Measurements from ENCODE around the gene DPYD.
"Not testable (repeated sequence)": the region's sequence is repeated elsewhere in the genome, so short reads cannot be mapped to it uniquely, and the experiment has no call there.

The DPYD gene

GRCh38 chr1:97364086-97364485, 556.7 kb downstream of the DPYD start:
- no peak for DNase-seq (ENCODE audit: low spot score)

GRCh38 chr1:97356309-97356708, 564.5 kb downstream of the DPYD start:
- DNase-seq (ENCODE audit: low spot score): no peak

- DNase-seq (ENCODE audit: low spot score): no peak
These were observed 567.9 kb downstream of the DPYD start for GRCh38 chr1:97352936-97353382.

- DNase-seq (ENCODE audit: low spot score): no peak
These were observed 569.0 kb downstream of the DPYD start for GRCh38 chr1:97351846-97352245.

GRCh38 chr1:97350662-97351061, 570.2 kb downstream of the DPYD start:
- DNase-seq (ENCODE audit: low spot score): no peak

GRCh38 chr1:97350241-97350640, 570.6 kb downstream of the DPYD start:
- no peak for DNase-seq (ENCODE audit: low spot score)

- not testable (repeated sequence) for DNase-seq (ENCODE audit: low spot score)
These were observed 571.0 kb downstream of the DPYD start for GRCh38 chr1:97349794-97350193.

GRCh38 chr1:97348599-97349265, 572.1 kb downstream of the DPYD start:
- DNase-seq (ENCODE audit: low spot score): no peak

GRCh38 chr1:97340951-97341350, 579.9 kb downstream of the DPYD start:
- DNase-seq (ENCODE audit: low spot score): no peak

- DNase-seq (ENCODE audit: low spot score): no peak
These were observed 582.5 kb downstream of the DPYD start for GRCh38 chr1:97338347-97338746.

- DNase-seq (ENCODE audit: low spot score): no peak
These were observed 583.4 kb downstream of the DPYD start for GRCh38 chr1:97337250-97338030.

- DNase-seq (ENCODE audit: low spot score): no peak
These were observed 586.4 kb downstream of the DPYD start for GRCh38 chr1:97334454-97334853.

GRCh38 chr1:97332716-97333115, 588.1 kb downstream of the DPYD start:
- DNase-seq (ENCODE audit: low spot score): no peak

GRCh38 chr1:97331165-97331564, 589.7 kb downstream of the DPYD start:
- no peak for DNase-seq (ENCODE audit: low spot score)

- DNase-seq (ENCODE audit: low spot score): no peak
These were observed 606.1 kb downstream of the DPYD start for GRCh38 chr1:97314685-97315084.

GRCh38 chr1:97308131-97308530, 612.7 kb downstream of the DPYD start:
- no peak for DNase-seq (ENCODE audit: low spot score)

- DNase-seq (ENCODE audit: low spot score): no peak
These were observed 613.3 kb downstream of the DPYD start for GRCh38 chr1:97307568-97307967.

GRCh38 chr1:97307151-97307550, 613.7 kb downstream of the DPYD start:
- no peak for DNase-seq (ENCODE audit: low spot score)

- no peak for DNase-seq (ENCODE audit: low spot score)
These were observed 614.3 kb downstream of the DPYD start for GRCh38 chr1:97306504-97306903.

- DNase-seq (ENCODE audit: low spot score): no peak
These were observed 616.5 kb downstream of the DPYD start for GRCh38 chr1:97304366-97304765.

- DNase-seq (ENCODE audit: low spot score): no peak
These were observed 621.9 kb downstream of the DPYD start for GRCh38 chr1:97298966-97299365.

GRCh38 chr1:97297611-97298010, 623.2 kb downstream of the DPYD start:
- DNase-seq (ENCODE audit: low spot score): no peak

GRCh38 chr1:97281962-97282361, 638.9 kb downstream of the DPYD start:
- DNase-seq (ENCODE audit: low spot score): no peak

Data from kidney capillary endothelial cell (primary cell).